H9 (cell line): Measurements from ENCODE around the gene MIGA1. TPM values are rescaled to one million over a fixed set of nuclear protein-coding genes. Genes with fewer than 3 reads are reported as not detected.
"Not testable (repeated sequence)": the region's sequence is repeated elsewhere in the genome, so short reads cannot be mapped to it uniquely, and the experiment has no call there.

Source experiments
- DNase-seq: peaks from one replicate; pipeline ENCODE4 v3.0.0-alpha.2; 2017
- H2AFZ ChIP-seq: one replicate; pipeline ENCODE4 v1.6.1; 2013; ENCODE audit warnings: mild to moderate bottlenecking, low read length, control low read depth, moderate library complexity
- H2AK5ac ChIP-seq: 2 replicates; pipeline ENCODE4 v1.6.1; 2013; ENCODE audit warnings: low read length, control low read depth, mixed read lengths; ENCODE audit not compliant: insufficient read length
- H2BK120ac ChIP-seq: one replicate; pipeline ENCODE4 v1.6.1; 2013; ENCODE audit warnings: low read depth, mild to moderate bottlenecking, low read length, control low read depth, inconsistent platforms; ENCODE audit not compliant: poor library complexity, severe bottlenecking
- H2BK12ac ChIP-seq: 2 replicates; pipeline ENCODE4 v1.6.1; 2013; ENCODE audit warnings: low read length, control low read depth, mixed read lengths, low read depth; ENCODE audit not compliant: insufficient read length
- H2BK15ac ChIP-seq: 2 replicates; pipeline ENCODE4 v1.6.1; 2013; ENCODE audit warnings: low read depth, low read length, control low read depth
- H2BK20ac ChIP-seq: one replicate; pipeline ENCODE4 v1.6.1; 2013; ENCODE audit warnings: low read depth, mild to moderate bottlenecking, low read length, control low read depth, inconsistent platforms; ENCODE audit not compliant: poor library complexity, severe bottlenecking
- H2BK5ac ChIP-seq: 2 replicates; pipeline ENCODE4 v1.6.1; 2013; ENCODE audit warnings: low read length, control low read depth, mixed read lengths; ENCODE audit not compliant: insufficient read length
- H3K14ac ChIP-seq: 2 replicates; pipeline ENCODE4 v1.6.1; 2013; ENCODE audit warnings: low read length, control low read depth; ENCODE audit not compliant: insufficient read depth
- H3K18ac ChIP-seq: 2 replicates; pipeline ENCODE4 v1.6.1; 2013; ENCODE audit warnings: low read depth, mild to moderate bottlenecking, mixed read lengths, low read length, control low read depth; ENCODE audit not compliant: insufficient read length
- H3K23ac ChIP-seq: 2 replicates; pipeline ENCODE4 v1.6.1; 2013; ENCODE audit warnings: low read length, control low read depth, mixed read lengths, low read depth; ENCODE audit not compliant: insufficient read length
- H3K23me2 ChIP-seq: 2 replicates; pipeline ENCODE4 v1.6.1; 2013; ENCODE audit warnings: low read depth, mild to moderate bottlenecking, mixed read lengths, low read length, control low read depth; ENCODE audit not compliant: insufficient read length, poor library complexity, severe bottlenecking
- H3K27ac ChIP-seq: 2 replicates; pipeline ENCODE4 v1.5.1; 2013; ENCODE audit warnings: low read length, control low read depth, mixed read lengths, low read depth; ENCODE audit not compliant: insufficient read length
- H3K27me3 ChIP-seq: 2 replicates; pipeline ENCODE4 v1.6.1; 2013; ENCODE audit warnings: low read length, control low read depth, inconsistent platforms; ENCODE audit not compliant: insufficient read depth
- H3K4ac ChIP-seq: 2 replicates; pipeline ENCODE4 v1.6.1; 2013; ENCODE audit warnings: low read depth, mild to moderate bottlenecking, control low read depth, inconsistent platforms, low read length, moderate library complexity
- H3K4me1 ChIP-seq: 2 replicates; pipeline ENCODE4 v1.6.1; 2013; ENCODE audit warnings: low read length, control low read depth, inconsistent platforms; ENCODE audit not compliant: insufficient read depth
- H3K4me2 ChIP-seq: 2 replicates; pipeline ENCODE4 v1.6.1; 2013; ENCODE audit warnings: low read length, control low read depth, mixed read lengths; ENCODE audit not compliant: insufficient read length, insufficient read depth
- H3K56ac ChIP-seq: 2 replicates; pipeline ENCODE4 v1.6.1; 2013; ENCODE audit warnings: low read depth, mild to moderate bottlenecking, mixed read lengths, low read length, control low read depth; ENCODE audit not compliant: insufficient read length
- H3K79me1 ChIP-seq: 2 replicates; pipeline ENCODE4 v1.6.1; 2013; ENCODE audit warnings: low read depth, mild to moderate bottlenecking, moderate library complexity, low read length, control low read depth, inconsistent platforms; ENCODE audit not compliant: insufficient read depth, poor library complexity, severe bottlenecking
- H3K79me2 ChIP-seq: 2 replicates; pipeline ENCODE4 v1.6.1; 2013; ENCODE audit warnings: low read length, control low read depth, inconsistent platforms; ENCODE audit not compliant: insufficient read depth
- H3K9ac ChIP-seq: 2 replicates; pipeline ENCODE4 v1.6.1; 2013; ENCODE audit warnings: low read length, control low read depth, mixed read lengths; ENCODE audit not compliant: insufficient read length; ENCODE audit errors: extremely low read depth
- H3K9me3 ChIP-seq: one replicate; pipeline ENCODE4 v1.6.1; 2013; ENCODE audit warnings: low read depth, low read length, inconsistent platforms; ENCODE audit not compliant: control insufficient read depth
- H3T11ph ChIP-seq: one replicate; pipeline ENCODE4 v1.6.1; 2013; ENCODE audit warnings: mild to moderate bottlenecking, low read length, control low read depth, inconsistent platforms
- H4K20me1 ChIP-seq: one replicate; pipeline ENCODE4 v1.6.1; 2013; ENCODE audit not compliant: control insufficient read depth, insufficient read length, insufficient read depth
- H4K5ac ChIP-seq: 2 replicates; pipeline ENCODE4 v1.6.1; 2013; ENCODE audit warnings: low read depth, mild to moderate bottlenecking, mixed read lengths, low read length, control low read depth; ENCODE audit not compliant: insufficient read length
- H4K8ac ChIP-seq: replicated peaks from 2 replicates; pipeline ENCODE4 v1.6.1; 2013; ENCODE audit warnings: low read length, control low read depth, mixed read lengths, low read depth; ENCODE audit not compliant: insufficient read length
- H4K91ac ChIP-seq: 2 replicates; pipeline ENCODE4 v1.6.1; 2013; ENCODE audit warnings: low read depth, mild to moderate bottlenecking, moderate library complexity, mixed read lengths, low read length, control low read depth; ENCODE audit not compliant: insufficient read length
- H3K27ac Mint-ChIP-seq, 3 experiments: 2 replicates in 2 of 3; 3 replicates in 1 of 3; pipeline ENCODE4 v1.8.0; 2020 to 2021; ENCODE audit warnings: mixed read lengths in 3 of 3, mild to moderate bottlenecking in 1 of 3, moderate library complexity in 1 of 3
- H3K27me3 Mint-ChIP-seq: 2 replicates; pipeline ENCODE4 v1.8.0; 2021; ENCODE audit warnings: low read depth, mild to moderate bottlenecking, moderate library complexity, mixed read lengths
- H3K36me3 Mint-ChIP-seq, 3 experiments: 2 replicates in 2 of 3; 3 replicates in 1 of 3; pipeline ENCODE4 v1.8.0; 2020 to 2021; ENCODE audit warnings: low read depth in 3 of 3, mixed read lengths in 3 of 3; ENCODE audit not compliant: insufficient read depth in 1 of 3
- H3K4me1 Mint-ChIP-seq, 2 experiments: 2 replicates each; pipeline ENCODE4 v1.8.0; 2020; ENCODE audit warnings: mixed read lengths in 2 of 2
- H3K4me3 Mint-ChIP-seq, 2 experiments: 2 replicates in 1 of 2; 3 replicates in 1 of 2; pipeline ENCODE4 v1.8.0; 2020 to 2021; ENCODE audit warnings: mild to moderate bottlenecking in 2 of 2, mixed read lengths in 2 of 2, moderate library complexity in 1 of 2
- H3K9me3 Mint-ChIP-seq, 2 experiments: 2 replicates in 1 of 2; 3 replicates in 1 of 2; pipeline ENCODE4 v1.8.0; 2020; ENCODE audit warnings: mild to moderate bottlenecking in 2 of 2, mixed read lengths in 2 of 2, moderate library complexity in 1 of 2
- WGBS: extraction: QIAGEN DNeasy Blood & Tissue Kit; methylation state at CpG from one replicate; pipeline ENCODE4 v1.1.7; 2013; ENCODE audit warnings: missing lambda C conversion rate, low lambda C conversion rate, mixed read lengths; ENCODE audit not compliant: insufficient read length; ENCODE audit errors: extremely low coverage; 5-methylcytosine and 5-hydroxymethylcytosine counted together
- total RNA-seq: library from RNA; stranded (reverse); gene quantifications from 2 replicates; pipeline ENCODE4 v1.2.1, GENCODE V29; 2021

Gene MIGA1
- total RNA-seq, 1 experiment from 2014 or later, result 6.3 TPM

DNA sequence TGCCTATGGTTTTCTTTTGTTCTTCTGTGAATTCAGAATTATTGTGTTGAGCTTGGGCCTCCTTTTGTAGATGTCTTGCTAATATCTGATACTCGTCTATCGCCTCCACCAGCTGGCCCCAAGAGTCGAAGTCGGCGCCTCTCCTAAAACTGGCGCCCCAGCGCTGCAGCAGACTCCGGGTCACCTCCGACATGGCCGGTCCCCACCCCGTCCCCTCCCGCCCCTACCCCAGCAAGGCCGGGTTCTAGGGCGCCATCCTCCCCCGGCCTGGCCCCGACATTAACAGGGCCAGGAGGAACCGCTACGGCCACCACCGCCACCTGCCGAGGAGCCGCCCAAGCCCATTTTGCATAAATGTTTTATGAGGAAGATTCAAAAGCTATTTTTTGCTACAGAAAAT, 32.1 kb downstream of the MIGA1 start:
- not testable (repeated sequence) for H4K8ac ChIP-seq, H3K79me2 ChIP-seq, H2AFZ ChIP-seq, H3K4me1 Mint-ChIP-seq, H2BK20ac ChIP-seq, H3K4ac ChIP-seq, H3K4me1 ChIP-seq, H3K18ac ChIP-seq, H4K20me1 ChIP-seq, H4K5ac ChIP-seq, H3K9me3 ChIP-seq, H2BK12ac ChIP-seq, DNase-seq, H4K91ac ChIP-seq, H3K9me3 Mint-ChIP-seq, H3K4me2 ChIP-seq, H3K23ac ChIP-seq, H3K56ac ChIP-seq, H3K27me3 ChIP-seq, H3K27me3 Mint-ChIP-seq, H3K14ac ChIP-seq, H3K4me3 Mint-ChIP-seq, H2AK5ac ChIP-seq, H3K23me2 ChIP-seq, H3K9ac ChIP-seq, H3K79me1 ChIP-seq, H2BK120ac ChIP-seq, H3T11ph ChIP-seq, H3K27ac Mint-ChIP-seq, H3K27ac ChIP-seq, H2BK15ac ChIP-seq, H2BK5ac ChIP-seq
- peaks cover 14 to 31% (median 26%) of the 10 kb centered on the region in 3 experiments; a peak in 6 of 7 replicates for H3K36me3 Mint-ChIP-seq
- WGBS, result no CpG with 5 or more reads among the region's 21 CpGs
